Loucy (cell line): Measurements from ENCODE around the gene MYD88.

Experiments
- H2AFZ ChIP-seq: fragments of 200-600 bp; sonication (generic); 2 replicates; pipeline ENCODE4 v1.6.0; 2016; ENCODE audit warnings: antibody characterized with exemption, mild to moderate bottlenecking, low read length, moderate library complexity
- H3F3A ChIP-seq: fragments of 200-600 bp; 2 replicates; pipeline ENCODE4 v1.6.0; 2016; ENCODE audit warnings: antibody characterized with exemption, low read depth, mild to moderate bottlenecking
- H3K27me3 ChIP-seq: fragments of 200-600 bp; sonication (generic); 2 replicates; pipeline ENCODE4 v1.6.1; 2014; ENCODE audit warnings: low read length, mild to moderate bottlenecking; ENCODE audit not compliant: insufficient read depth, poor library complexity, severe bottlenecking
- H3K36me3 ChIP-seq: fragments of 200-600 bp; sonication (generic); 2 replicates; pipeline ENCODE4 v1.6.1; 2016; ENCODE audit warnings: low read length; ENCODE audit not compliant: insufficient read depth
- H3K4me1 ChIP-seq: fragments of 200-600 bp; sonication (generic); 2 replicates; pipeline ENCODE4 v1.5.1; 2014; ENCODE audit warnings: low read length, mild to moderate bottlenecking; ENCODE audit not compliant: insufficient read depth, poor library complexity, severe bottlenecking
- H3K4me2 ChIP-seq: fragments of 200-600 bp; sonication (generic); 2 replicates; pipeline ENCODE4 v1.6.0; 2014; ENCODE audit warnings: antibody characterized with exemption, low read length, low read depth, mild to moderate bottlenecking; ENCODE audit not compliant: poor library complexity, severe bottlenecking
- H3K4me3 ChIP-seq: fragments of 200-600 bp; sonication (generic); 2 replicates; pipeline ENCODE4 v1.5.1; 2014; ENCODE audit warnings: low read length, mild to moderate bottlenecking, mixed read lengths; ENCODE audit not compliant: poor library complexity, severe bottlenecking
- H3K79me2 ChIP-seq: fragments of 200-600 bp; sonication (generic); 2 replicates; pipeline ENCODE4 v1.6.1; 2014; ENCODE audit warnings: low read length; ENCODE audit not compliant: insufficient read depth
- H3K9ac ChIP-seq: fragments of 200-600 bp; sonication (generic); 2 replicates; pipeline ENCODE4 v1.6.0; 2014; ENCODE audit warnings: mild to moderate bottlenecking, low read depth, low read length, moderate library complexity; ENCODE audit not compliant: poor library complexity, severe bottlenecking
- H3K9me2 ChIP-seq: fragments of 200-600 bp; sonication (generic); replicated peaks from 2 replicates; pipeline ENCODE4 v1.6.1; 2016; ENCODE audit warnings: low read depth, low read length, mixed read lengths
- H3K9me3 ChIP-seq: fragments of 200-600 bp; sonication (generic); 2 replicates; pipeline ENCODE4 v1.6.1; 2014; ENCODE audit warnings: mild to moderate bottlenecking, antibody characterized with exemption, low read length, low read depth; ENCODE audit not compliant: insufficient read depth
- H4K20me1 ChIP-seq: fragments of 200-600 bp; sonication (generic); 2 replicates; pipeline ENCODE4 v1.6.0; 2014; ENCODE audit warnings: antibody characterized with exemption, low read length, mild to moderate bottlenecking; ENCODE audit not compliant: insufficient read depth, poor library complexity, severe bottlenecking
- CTCF ChIP-seq: fragments of 200-600 bp; sonication (generic); conservative IDR thresholded peaks from 2 replicates; pipeline ENCODE4 v1.5.1; 2014; ENCODE audit warnings: mild to moderate bottlenecking, antibody characterized with exemption, low read length
- EZH2phosphoT487 ChIP-seq: fragments of 200-600 bp; IDR thresholded peaks from 2 replicates; pipeline ENCODE4 v1.6.1; 2018; ENCODE audit warnings: antibody characterized with exemption, mild to moderate bottlenecking, moderate library complexity, borderline replicate concordance

Gene MYD88

GRCh38 chr3:38094999-38095398 is 43.5 kb upstream of the MYD88 start:
- Histone ChIP-seq H3K4me1 (peaks cover 5% of the 10 kb centered on the region), H3K4me2 (no peak overlapping the region), H3K9me3 (no peaks in the 10 kb centered on the region), H2AFZ (no peak overlapping the region), H3F3A (no peaks in the 10 kb centered on the region), H3K79me2 (no peaks in the 10 kb centered on the region), H3K4me3 (no peak overlapping the region), H3K9me2 (no peaks in the 10 kb centered on the region), H3K36me3 (no peaks in the 10 kb centered on the region), H3K27me3 (no peaks in the 10 kb centered on the region), H3K9ac (no peak overlapping the region), H4K20me1 (no peaks in the 10 kb centered on the region)
- TF ChIP-seq CTCF: no peak

GRCh38 chr3:38095669-38096483 is 42.6 kb upstream of the MYD88 start:
- Histone ChIP-seq H3K9ac (no peak overlapping the region), H3K27me3 (no peaks in the 10 kb centered on the region)

DNA sequence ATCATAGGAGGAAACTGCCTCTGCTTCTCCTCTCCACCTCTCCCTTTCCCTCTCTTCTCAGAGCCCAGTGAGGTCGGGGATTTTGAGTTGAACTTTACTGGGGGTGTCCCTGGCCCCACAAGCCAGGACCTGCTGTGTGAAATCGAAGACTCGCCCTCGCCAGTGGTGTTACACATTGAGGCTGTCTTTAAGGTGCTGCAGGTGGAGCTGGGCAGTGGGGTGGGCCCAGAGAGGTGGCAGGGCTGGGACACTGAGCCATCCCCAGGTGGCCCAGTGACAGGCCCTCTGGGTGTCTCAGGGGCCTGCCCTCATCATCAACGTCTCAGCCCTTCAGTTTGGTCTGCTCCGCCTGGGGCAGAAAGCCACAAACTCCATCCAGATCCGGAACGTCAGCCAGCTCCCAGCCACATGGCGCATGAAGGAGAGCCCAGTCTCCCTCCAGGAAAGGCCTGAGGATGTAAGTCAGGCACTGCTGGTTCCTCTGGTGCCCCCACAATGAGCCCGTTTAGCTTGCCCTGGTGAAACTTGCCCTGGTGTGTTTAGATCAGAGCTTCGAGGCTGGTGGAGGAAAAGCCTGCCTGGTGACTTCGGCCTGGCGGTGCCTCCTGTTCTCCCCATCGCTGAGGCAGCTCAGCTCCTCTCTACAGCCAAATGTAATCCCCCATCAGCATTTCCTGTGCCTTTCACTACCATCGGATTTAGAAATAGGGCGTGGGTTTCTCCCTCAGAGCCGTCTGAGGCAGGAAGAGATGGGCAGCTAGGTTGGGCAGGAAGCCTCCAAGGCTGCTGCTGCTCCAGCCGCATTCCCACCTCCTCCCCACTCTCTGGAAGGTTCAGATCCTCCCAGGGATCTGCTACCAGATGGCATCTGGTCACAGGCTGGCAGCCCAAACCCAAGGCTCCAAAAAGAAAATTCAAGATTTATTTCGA is 40.8 kb upstream of the MYD88 start:
- no peaks in the 10 kb centered on the region for H3F3A ChIP-seq
- H3K4me2 ChIP-seq: no peak overlapping the region
- H3K9ac ChIP-seq: no peak overlapping the region
- no peaks in the 10 kb centered on the region for H3K9me2 ChIP-seq
- no peak for TF ChIP-seq EZH2phosphoT487
- no peak for TF ChIP-seq CTCF
- H3K4me3 ChIP-seq: no peak overlapping the region
- H3K79me2 ChIP-seq: no peaks in the 10 kb centered on the region
- no peaks in the 10 kb centered on the region for H3K9me3 ChIP-seq
- H3K36me3 ChIP-seq: no peaks in the 10 kb centered on the region
- no peak overlapping the region for H2AFZ ChIP-seq
- H3K27me3 ChIP-seq: no peaks in the 10 kb centered on the region
- H3K4me1 ChIP-seq: peaks cover 5% of the 10 kb centered on the region
- H4K20me1 ChIP-seq: no peaks in the 10 kb centered on the region

More at GRCh38 chr3:38095669-38096483, 42.6 kb upstream of the MYD88 start:
- Histone ChIP-seq H2AFZ (no peak overlapping the region), H3K4me1 (peaks cover 5% of the 10 kb centered on the region), H3K36me3 (no peaks in the 10 kb centered on the region), H3K4me3 (no peak overlapping the region), H3K4me2 (no peak overlapping the region), H3F3A (no peaks in the 10 kb centered on the region), H4K20me1 (no peaks in the 10 kb centered on the region), H3K9me2 (no peaks in the 10 kb centered on the region), H3K79me2 (no peaks in the 10 kb centered on the region), H3K9me3 (no peaks in the 10 kb centered on the region)
- TF ChIP-seq EZH2phosphoT487 (no peak), CTCF (no peak)
